K562 (cell line): ENCODE results near the gene KYAT1. TPM values are rescaled to one million over a fixed set of nuclear protein-coding genes. Genes with fewer than 3 reads are reported as not detected.

ENCODE experiments used
- ATAC-seq: fragments of 200-7000 bp; cut with Tn5 transposase; 3 replicates; pipeline ENCODE4 v1.9.1; 2020; ENCODE audit warnings: moderate library complexity
- BruUV-seq: library from RNA; stranded (reverse); fragments of 400-500 nt; replicated peaks from 2 replicates; lab custom pipeline; 2021; lab: Mats Ljungman, UMichigan
- CTCF ChIA-PET: fragments of 300-600 bp; formaldehyde crosslinking; extraction: SDS; loops from one replicate; lab custom pipeline; 2021; ENCODE audit warnings: low intra/inter-chr PET ratio; lab: Yijun Ruan, JAX
- POLR2A ChIA-PET: fragments of 300-600, 350-650 bp; sonication (Branson Sonifier 250); formaldehyde crosslinking; extraction: SDS; loops from one replicate; lab custom pipeline; 2021; ENCODE audit warnings: antibody characterized with exemption, inconsistent platforms; lab: Yijun Ruan, JAX
- DNase-seq, 4 experiments: peaks; one replicate each; pipeline versions ENCODE4 v3.0.0 to v3.0.0-alpha.2; 2011 to 2018; ENCODE audit warnings: low spot score in 3 of 4, mixed read lengths in 3 of 4; ENCODE audit errors: extremely low read depth in 1 of 4
- FAIRE-seq: peaks from 2 replicates; lab custom pipeline; 2011; peaks lifted over from hg19 to GRCh38; lab: Jason Lieb, UNC
- H2AFZ ChIP-seq: 2 replicates; pipeline ENCODE4 v1.6.0; 2011; ENCODE audit warnings: low read depth, low read length, control low read depth, inconsistent platforms
- H3K27ac ChIP-seq: fragments of 200-600 bp; 3 replicates; pipeline ENCODE4 v1.8.0; 2011; ENCODE audit warnings: low read depth, mild to moderate bottlenecking, control low read depth, inconsistent platforms, low read length, moderate library complexity, mixed read lengths; ENCODE audit errors: extremely low read depth
- H3K27me3 ChIP-seq, 2 experiments: fragments of 300-600 bp in 1 of 2; 2 replicates in 1 of 2; 3 replicates in 1 of 2; pipeline versions ENCODE4 v1.6.0 to v1.8.0; 2011; ENCODE audit warnings: inconsistent platforms in 2 of 2, low read length in 2 of 2, mild to moderate bottlenecking in 1 of 2, mixed read lengths in 1 of 2, moderate library complexity in 1 of 2; ENCODE audit not compliant: control insufficient read depth in 2 of 2, insufficient read depth in 2 of 2
- H3K36me3 ChIP-seq: fragments of 300-600 bp; 3 replicates; pipeline ENCODE4 v1.8.0; 2011; ENCODE audit warnings: mild to moderate bottlenecking, low read length, inconsistent platforms; ENCODE audit not compliant: control insufficient read depth, insufficient read depth
- H3K4me1 ChIP-seq, 2 experiments: fragments of 200-600 bp in 1 of 2; replicated peaks in 1 of 2; 2 replicates in 1 of 2; 3 replicates in 1 of 2; pipeline versions ENCODE4 v1.5.1 to v1.8.0; 2011; ENCODE audit warnings: inconsistent platforms in 2 of 2, low read length in 2 of 2, mild to moderate bottlenecking in 1 of 2, mixed read lengths in 1 of 2, moderate library complexity in 1 of 2; ENCODE audit not compliant: control insufficient read depth in 2 of 2, insufficient read depth in 2 of 2
- H3K4me2 ChIP-seq: 2 replicates; pipeline ENCODE4 v1.6.1; 2011; ENCODE audit warnings: low read length, control low read depth, inconsistent platforms, mixed read lengths; ENCODE audit not compliant: insufficient read depth
- H3K4me3 ChIP-seq: fragments of 200-600 bp; sonication (generic), shearing (Covaris generic); 2 replicates; pipeline ENCODE4 v1.5.1; 2016; ENCODE audit warnings: control low read depth, inconsistent platforms
- H3K79me2 ChIP-seq: fragments of 200-600 bp; 3 replicates; pipeline ENCODE4 v1.8.0; 2011; ENCODE audit warnings: low read length, inconsistent platforms; ENCODE audit not compliant: control insufficient read depth, insufficient read depth
- H3K9ac ChIP-seq, 2 experiments: 2 replicates each; pipeline versions ENCODE4 v1.6.0 to v1.6.1; 2011; ENCODE audit warnings: low read depth in 2 of 2, low read length in 2 of 2, control low read depth in 1 of 2, inconsistent platforms in 1 of 2, mild to moderate bottlenecking in 1 of 2, mixed read lengths in 1 of 2; ENCODE audit not compliant: insufficient read depth in 1 of 2
- H3K9me1 ChIP-seq: one replicate; pipeline ENCODE4 v1.6.0; 2011; ENCODE audit warnings: inconsistent platforms, mild to moderate bottlenecking, low read length, moderate library complexity; ENCODE audit not compliant: control insufficient read depth, insufficient read depth
- H3K9me3 ChIP-seq: replicated peaks from 2 replicates; pipeline ENCODE4 v1.5.1; 2011; ENCODE audit warnings: low read depth, low read length, inconsistent platforms; ENCODE audit not compliant: control insufficient read depth, insufficient read depth
- H4K20me1 ChIP-seq: replicated peaks from 2 replicates; pipeline ENCODE4 v1.6.1; 2011; ENCODE audit warnings: low read length, inconsistent platforms, mixed read lengths; ENCODE audit not compliant: control insufficient read depth, insufficient read depth
- ADNP ChIP-seq: fragments of 200-800 bp; sonication (Bioruptor generic); IDR thresholded peaks from 2 replicates; pipeline ENCODE4 v1.6.1; 2016; ENCODE audit warnings: missing genetic modification characterization, missing compliant biosample characterization
- ELF4 ChIP-seq: fragments of 450-650 bp; formaldehyde crosslinking; IDR thresholded peaks from 2 replicates; pipeline ENCODE4 v1.4.0; 2022; ENCODE audit warnings: missing genetic modification characterization
- MAFK ChIP-seq: IDR thresholded peaks from 2 replicates; pipeline ENCODE4 v1.6.1; 2011; ENCODE audit warnings: low read length, improper control_type of control experiment
- NFIC ChIP-seq: fragments of 450-650 bp; IDR thresholded peaks from 2 replicates; pipeline ENCODE4 v1.6.1; 2017; ENCODE audit warnings: mild to moderate bottlenecking, inconsistent platforms
- WGBS: fragments of 100-300 bp; shearing (Covaris generic); methylation state at CpG from one replicate; pipeline ENCODE4 v1.1.6; 2016; ENCODE audit warnings: low coverage, mixed read lengths; ENCODE audit not compliant: insufficient coverage; ENCODE audit errors: missing lambda C conversion rate; 5-methylcytosine and 5-hydroxymethylcytosine counted together
- in situ Hi-C: fragments of 300-500 bp; cut with MboI; formaldehyde crosslinking; loops from 4 replicates; pipeline ENCODE4 v1.15.0; 2018; ENCODE audit warnings: inconsistent platforms, mixed read lengths
- intact Hi-C: fragments of 100-400 bp; cut with micrococcal nuclease; formaldehyde crosslinking; loops from 2 replicates; pipeline ENCODE4 v1.14.2; 2022
- polyA plus RNA-seq, 8 experiments: library from polyadenylated mRNA; depleted of rRNA in 4 of 8; stranded (reverse) in 5 of 8; unstranded in 3 of 8; fragments of >200 nt; fragmentation: Nextera tagmentation in 2 of 8; fragmentation: Illumina TruSeq in 1 of 8; extraction: Ambion mirVana in 2 of 8; extraction: Trizol in 1 of 8; gene quantifications; 2 replicates each; pipeline versions ENCODE4 v1.2.1 to v1.2.3, GENCODE V29; 2011 to 2014; ENCODE audit warnings: inconsistent platforms in 1 of 8, missing spikeins in 1 of 8
- total RNA-seq, 7 experiments: library from RNA; depleted of rRNA in 6 of 7; stranded (reverse); fragments of >200 nt in 6 of 7; fragmentation: Illumina TruSeq in 2 of 7; extraction: Trizol in 2 of 7; gene quantifications; 2 replicates each; pipeline versions ENCODE4 v1.2.1 to v1.2.3, GENCODE V29; 2011 to 2021; ENCODE audit warnings: low replicate concordance in 1 of 7

Gene KYAT1
- total and polyA plus RNA-seq, 9 of the 15 experiments (the other 6 are each of a cell fraction or from before 2014, with no cell fraction given) = 6.4 to 16.8 (median 11.1) TPM

DNA sequence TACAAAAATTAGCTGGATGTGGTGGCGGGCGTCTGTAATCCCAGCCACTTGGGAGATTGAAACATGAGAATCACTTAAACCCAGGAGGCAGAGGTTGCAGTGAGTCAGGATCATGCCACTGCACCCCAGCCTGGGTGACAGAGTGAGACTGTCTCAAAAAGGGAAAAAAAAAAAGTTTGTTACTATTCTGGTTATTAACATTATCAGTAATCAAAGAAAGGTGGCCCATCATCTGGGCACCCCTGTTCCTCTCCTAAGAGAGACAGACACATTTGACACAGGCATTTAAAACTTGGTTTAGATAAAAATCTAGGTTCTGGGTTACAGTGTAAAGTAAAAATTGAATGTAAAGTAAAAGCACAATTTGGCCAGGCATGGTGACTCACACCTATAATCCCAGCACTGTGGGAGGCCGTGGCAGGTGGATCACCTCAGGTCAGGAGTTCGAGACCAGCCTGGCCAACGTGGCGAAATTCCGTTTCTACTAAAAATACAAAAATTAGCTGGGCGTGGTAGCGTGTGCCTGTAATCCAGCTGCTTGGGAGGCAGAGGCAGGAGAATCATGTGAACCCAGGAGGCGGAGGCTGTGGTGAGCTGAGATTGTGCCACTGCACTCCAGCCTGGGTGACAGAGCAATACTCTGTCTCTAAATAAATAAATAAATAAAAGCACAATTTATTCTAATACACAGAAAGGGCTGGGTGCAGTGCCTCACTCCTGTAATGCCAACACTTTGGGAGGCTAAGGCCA lies 22.3 kb upstream of the KYAT1 start:
- H3K27ac ChIP-seq = no peak overlapping the region
- TF ChIP-seq ELF4 (CRISPR knock-in tag) = no peak
- TF ChIP-seq MAFK = no peak
- TF ChIP-seq, all 486 proteins: peak for 0
- FAIRE-seq (no peak), DNase-seq (no peak), ATAC-seq (no peak)
- Histone ChIP-seq H3K79me2 (no peaks in the 10 kb centered on the region), H3K27me3 (no peaks in the 10 kb centered on the region), H3K9ac (no peak overlapping the region), H4K20me1 (no peaks in the 10 kb centered on the region; the same call in none of the 2 replicates), H3K4me1 (peaks cover 0 to 27% of the 10 kb centered on the region in 2 experiments; a peak in 1 of 5 replicates), H3K4me2 (no peak overlapping the region), H3K36me3 (peaks cover 24% of the 10 kb centered on the region; the same call in 2 of the 3 replicates), H3K4me3 (no peak overlapping the region), H2AFZ (no peak overlapping the region), H3K9me3 (no peaks in the 10 kb centered on the region), H3K9me1 (no peaks in the 10 kb centered on the region)
- in situ Hi-C loops (no loop called here), intact Hi-C loops (no loop called here)
- no TSS peak for BruUV-seq
- WGBS = 79% methylated on average over 9 of the region's 10 CpGs
- ChIA-PET POLR2A (no interaction called here), CTCF (no interaction called here)

DNA sequence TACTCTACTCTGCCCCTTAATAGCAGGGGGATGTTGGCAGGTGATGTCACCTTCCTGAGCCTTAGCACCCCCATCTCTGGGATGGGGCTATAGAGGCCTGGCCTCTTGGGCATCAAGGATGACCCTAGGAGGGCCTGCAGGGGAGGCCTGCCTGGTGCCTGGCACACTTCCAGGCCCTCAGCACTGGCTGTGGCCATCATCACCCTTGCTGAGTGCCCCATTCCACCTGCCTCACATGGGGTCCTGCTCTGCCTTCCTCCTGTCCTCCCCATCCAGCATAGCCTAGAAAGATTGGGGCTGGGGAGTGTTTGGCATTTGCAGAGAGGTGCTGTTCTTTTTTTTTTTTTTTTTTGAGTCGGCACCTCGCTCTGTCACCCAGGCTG lies 21.3 kb upstream of the KYAT1 start:
- no peak overlapping the region for H3K4me2 ChIP-seq

More for the DNA sequence above, 21.3 kb upstream of the KYAT1 start:
- no peak for DNase-seq
- intact Hi-C loops = no loop called here
- Histone ChIP-seq H3K9me1 (no peaks in the 10 kb centered on the region), H3K9ac (no peak overlapping the region), H4K20me1 (no peaks in the 10 kb centered on the region; the same call in 1 of the 2 replicates), H3K9me3 (no peaks in the 10 kb centered on the region), H3K4me1 (peaks cover 0 to 28% of the 10 kb centered on the region in 2 experiments; a peak in 1 of 5 replicates), H3K36me3 (peaks cover 23% of the 10 kb centered on the region; the same call in 2 of the 3 replicates), H3K27me3 (no peaks in the 10 kb centered on the region), H3K27ac (no peak overlapping the region), H2AFZ (no peak overlapping the region), H3K4me3 (no peak overlapping the region), H3K79me2 (no peaks in the 10 kb centered on the region)
- FAIRE-seq = no peak
- WGBS = no CpG with 5 or more reads among the region's 2 CpGs
- ATAC-seq = no peak
- in situ Hi-C loops = no loop called here
- peak; percentile 20; the same call in 1 of the 2 replicates for TF ChIP-seq NFIC
- no peak for TF ChIP-seq ADNP (tag)
- no TSS peak for BruUV-seq
- POLR2A ChIA-PET = interaction anchor here (0.6 to 2.0 kb wide), 2 partner anchors 12 to 129 kb away, joined by 3 to 6 read pairs; no protein-coding TSS in a partner anchor
- CTCF ChIA-PET = no interaction called here
